MCF 10A (cell line): ENCODE results near the gene SFXN1. TPM values are rescaled to one million over a fixed set of nuclear protein-coding genes. Genes with fewer than 3 reads are reported as not detected.

ENCODE experiments used
- BruUV-seq: library from RNA; stranded (reverse); fragments of 400-500 nt; replicated peaks from 2 replicates; lab custom pipeline; 2021; lab: Mats Ljungman, UMichigan
- CTCF ChIA-PET: fragments of 300-600 bp; sonication (Branson Sonifier 250); formaldehyde crosslinking; extraction: SDS; loops from one replicate; lab custom pipeline; 2021; ENCODE audit warnings: antibody characterized with exemption, inconsistent platforms; lab: Yijun Ruan, JAX
- POLR2A ChIA-PET: fragments of 300-600, 350-650 bp; sonication (Branson Sonifier 250); formaldehyde crosslinking; extraction: SDS; loops from one replicate; lab custom pipeline; 2020; ENCODE audit warnings: antibody characterized with exemption, inconsistent platforms; lab: Yijun Ruan, JAX
- DNase-seq: peaks from one replicate; pipeline ENCODE4 v3.0.0-alpha.2; 2018; ENCODE audit not compliant: unreplicated experiment
- H3K27ac Mint-ChIP-seq: one replicate; pipeline ENCODE4 v1.8.0; 2022; ENCODE audit warnings: mild to moderate bottlenecking, low read depth, mixed read lengths; ENCODE audit not compliant: unreplicated experiment
- H3K27me3 Mint-ChIP-seq: one replicate; pipeline ENCODE4 v1.8.0; 2022; ENCODE audit warnings: mixed read lengths; ENCODE audit not compliant: insufficient read depth, unreplicated experiment
- H3K36me3 Mint-ChIP-seq: one replicate; pipeline ENCODE4 v1.8.0; 2022; ENCODE audit warnings: mild to moderate bottlenecking, moderate library complexity, mixed read lengths; ENCODE audit not compliant: insufficient read depth, unreplicated experiment
- H3K4me1 Mint-ChIP-seq: one replicate; pipeline ENCODE4 v1.8.0; 2022; ENCODE audit warnings: mixed read lengths; ENCODE audit not compliant: insufficient read depth, unreplicated experiment
- H3K4me3 Mint-ChIP-seq: one replicate; pipeline ENCODE4 v1.8.0; 2022; ENCODE audit warnings: mild to moderate bottlenecking, moderate library complexity, mixed read lengths; ENCODE audit not compliant: unreplicated experiment
- H3K9me3 Mint-ChIP-seq: one replicate; pipeline ENCODE4 v1.8.0; 2022; ENCODE audit warnings: mixed read lengths; ENCODE audit not compliant: unreplicated experiment
- intact Hi-C: fragments of 100-400 bp; cut with micrococcal nuclease; formaldehyde crosslinking; loops from 2 replicates; pipeline ENCODE4 v1.14.1; 2022
- total RNA-seq: library from RNA; stranded (reverse); gene quantifications from 2 replicates; pipeline ENCODE4 v1.2.3, GENCODE V29; 2022
- TF ChIP-seq, protein P1 (sequence below): fragments of 200-600 bp; IDR thresholded peaks from one replicate; pipeline ENCODE4 v1.8.0; 2022; ENCODE audit warnings: antibody characterized with exemption, mild to moderate bottlenecking; ENCODE audit not compliant: unreplicated experiment

Gene SFXN1
- total RNA-seq, 1 experiment from 2014 or later, result 91.8 TPM

DNA sequence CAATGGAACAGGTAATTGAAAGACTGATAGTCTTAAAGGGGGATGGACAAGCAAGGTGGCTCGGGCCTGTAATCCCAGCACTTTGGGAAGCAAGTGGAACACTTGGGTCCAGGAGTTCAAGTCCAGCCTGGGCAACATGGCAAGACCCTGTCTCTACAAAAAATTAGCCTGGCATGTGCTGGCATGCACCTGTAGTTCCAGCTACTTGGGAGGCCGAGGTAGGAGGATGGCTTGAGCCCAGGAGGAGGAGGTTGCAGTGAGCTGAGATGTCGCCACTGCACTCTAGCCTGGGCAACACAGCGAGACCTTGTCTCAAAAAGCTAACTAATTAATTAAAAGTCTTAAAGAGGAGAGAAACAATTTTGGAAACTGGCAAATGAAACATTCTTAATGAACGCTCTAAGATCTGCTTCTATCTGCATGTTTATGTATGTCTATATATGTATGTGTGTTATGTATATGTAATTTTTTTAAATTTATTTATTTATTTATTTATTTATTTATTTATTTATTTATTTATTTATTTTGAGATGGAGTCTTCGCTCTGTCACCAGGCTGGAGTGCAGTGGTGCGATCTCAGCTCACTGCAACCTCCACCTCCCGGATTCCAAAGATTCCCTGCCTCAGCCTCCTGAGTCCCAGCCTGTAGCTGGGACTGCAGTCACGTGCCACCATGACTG is 80.6 kb downstream of the SFXN1 start:
- Mint-ChIP-seq H3K4me3 (no peak overlapping the region), H3K4me1 (no peaks in the 10 kb centered on the region), H3K27ac (no peak overlapping the region), H3K9me3 (peaks cover 4% of the 10 kb centered on the region), H3K36me3 (peaks cover 3% of the 10 kb centered on the region), H3K27me3 (peaks cover 41% of the 10 kb centered on the region)
- no TSS peak for BruUV-seq
- ChIA-PET CTCF (interaction anchor here (0.5 to 2.9 kb wide), 2 partner anchors 25 to 623 kb away, joined by 3 to 12 read pairs; no protein-coding TSS in a partner anchor), POLR2A (no interaction called here)
- no peak for DNase-seq
- intact Hi-C loops, result no loop called here
- TF ChIP-seq, protein P1, sequence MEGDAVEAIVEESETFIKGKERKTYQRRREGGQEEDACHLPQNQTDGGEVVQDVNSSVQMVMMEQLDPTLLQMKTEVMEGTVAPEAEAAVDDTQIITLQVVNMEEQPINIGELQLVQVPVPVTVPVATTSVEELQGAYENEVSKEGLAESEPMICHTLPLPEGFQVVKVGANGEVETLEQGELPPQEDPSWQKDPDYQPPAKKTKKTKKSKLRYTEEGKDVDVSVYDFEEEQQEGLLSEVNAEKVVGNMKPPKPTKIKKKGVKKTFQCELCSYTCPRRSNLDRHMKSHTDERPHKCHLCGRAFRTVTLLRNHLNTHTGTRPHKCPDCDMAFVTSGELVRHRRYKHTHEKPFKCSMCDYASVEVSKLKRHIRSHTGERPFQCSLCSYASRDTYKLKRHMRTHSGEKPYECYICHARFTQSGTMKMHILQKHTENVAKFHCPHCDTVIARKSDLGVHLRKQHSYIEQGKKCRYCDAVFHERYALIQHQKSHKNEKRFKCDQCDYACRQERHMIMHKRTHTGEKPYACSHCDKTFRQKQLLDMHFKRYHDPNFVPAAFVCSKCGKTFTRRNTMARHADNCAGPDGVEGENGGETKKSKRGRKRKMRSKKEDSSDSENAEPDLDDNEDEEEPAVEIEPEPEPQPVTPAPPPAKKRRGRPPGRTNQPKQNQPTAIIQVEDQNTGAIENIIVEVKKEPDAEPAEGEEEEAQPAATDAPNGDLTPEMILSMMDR, result no peak

DNA sequence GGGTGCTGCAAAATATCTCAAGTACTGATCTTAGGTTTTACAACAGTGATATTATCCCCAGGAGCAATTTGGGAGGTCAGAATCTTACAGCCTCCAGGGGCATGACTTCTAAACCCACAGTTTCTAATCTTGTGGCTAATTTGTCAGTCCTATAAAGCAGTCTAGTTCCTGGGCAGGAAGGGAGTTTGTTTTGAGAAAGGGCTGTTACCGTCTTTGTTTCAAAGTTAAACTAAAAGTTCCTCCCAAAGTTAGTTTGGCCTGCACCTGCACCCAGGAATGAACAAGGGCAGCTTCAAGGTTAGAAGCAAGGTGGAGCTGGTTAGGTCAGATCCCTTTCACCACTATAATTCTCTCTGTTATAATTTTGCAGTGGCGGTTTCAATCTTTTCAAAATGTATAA is 81.7 kb downstream of the SFXN1 start:
- intact Hi-C loops, result no loop called here

DNA sequence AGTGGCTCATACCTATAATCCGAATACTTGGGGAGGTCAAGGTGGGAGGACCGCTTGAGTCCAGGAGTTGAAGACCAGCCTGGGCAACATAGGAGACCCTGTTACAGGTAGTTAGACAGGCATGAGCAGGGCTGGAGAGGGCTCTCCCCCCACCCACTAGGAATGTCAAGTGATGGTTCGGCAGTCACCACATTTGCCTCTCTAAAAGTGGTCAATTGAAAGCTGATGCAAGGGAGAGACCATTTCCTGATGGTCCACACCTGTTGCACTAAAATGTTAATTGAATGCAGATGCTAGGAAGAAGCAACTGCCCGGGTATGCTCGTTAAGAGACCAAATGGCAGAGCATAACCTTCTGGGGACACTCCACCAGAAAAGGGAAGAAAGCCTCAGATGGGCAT is 82.7 kb downstream of the SFXN1 start:
- Mint-ChIP-seq H3K4me1 (no peaks in the 10 kb centered on the region), H3K9me3 (no peaks in the 10 kb centered on the region), H3K36me3 (no peaks in the 10 kb centered on the region), H3K27ac (no peak overlapping the region), H3K4me3 (no peak overlapping the region), H3K27me3 (peaks cover 48% of the 10 kb centered on the region)
- ChIA-PET CTCF (no interaction called here), POLR2A (no interaction called here)
- TF ChIP-seq, protein P1, result no peak
- intact Hi-C loops, result no loop called here
- no TSS peak for BruUV-seq
- no peak for DNase-seq

More for the DNA sequence above, 81.7 kb downstream of the SFXN1 start:
- POLR2A ChIA-PET, result interaction anchor here (0.6 kb wide), 2 partner anchors 181 to 747 kb away, joined by 3 read pairs; no protein-coding TSS in a partner anchor
- BruUV-seq, result no TSS peak
- CTCF ChIA-PET, result interaction anchor here (0.9 to 2.9 kb wide), 2 partner anchors 15 to 26 kb away, joined by 3 to 12 read pairs; no protein-coding TSS in a partner anchor
- DNase-seq, result no peak
- H3K4me1 Mint-ChIP-seq, result no peaks in the 10 kb centered on the region
- H3K27ac Mint-ChIP-seq, result no peak overlapping the region
- no peak overlapping the region for H3K4me3 Mint-ChIP-seq
- peaks cover 37% of the 10 kb centered on the region for H3K27me3 Mint-ChIP-seq
- no peaks in the 10 kb centered on the region for H3K9me3 Mint-ChIP-seq
- no peaks in the 10 kb centered on the region for H3K36me3 Mint-ChIP-seq
- TF ChIP-seq, protein P1, result no peak

DNA sequence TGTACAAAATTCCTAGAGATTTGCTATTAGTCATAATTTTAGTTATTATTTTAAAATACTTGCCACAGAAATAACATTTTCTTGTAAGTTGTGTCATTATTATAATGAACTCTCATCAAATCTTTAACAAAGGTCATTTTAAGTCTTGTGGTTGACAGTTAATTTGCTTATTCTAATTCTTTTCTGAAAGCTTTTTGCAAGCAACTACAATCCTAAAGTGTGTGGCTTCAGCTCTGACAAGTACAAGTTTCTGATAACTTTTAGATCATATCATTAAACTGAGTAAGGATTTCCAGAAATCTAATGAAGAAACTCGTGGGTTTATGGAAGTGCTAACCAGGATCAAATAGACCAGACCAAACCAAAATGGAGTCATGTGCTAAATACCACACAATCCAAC is 86.4 kb downstream of the SFXN1 start:
- POLR2A ChIA-PET, result no interaction called here
- Mint-ChIP-seq H3K36me3 (no peaks in the 10 kb centered on the region), H3K4me1 (no peaks in the 10 kb centered on the region), H3K9me3 (no peaks in the 10 kb centered on the region), H3K27me3 (peaks cover 77% of the 10 kb centered on the region), H3K27ac (no peak overlapping the region), H3K4me3 (no peak overlapping the region)
- intact Hi-C loops, result no loop called here
- TF ChIP-seq, protein P1, result no peak
- CTCF ChIA-PET, result interaction anchor here (0.8 to 0.9 kb wide), 2 partner anchors 15 to 31 kb away, joined by 3 to 4 read pairs; no protein-coding TSS in a partner anchor
- DNase-seq, result no peak
- BruUV-seq, result no TSS peak
